Thyroid gland (tissue), 4 donors: ENCODE measurements around the gene METTL2B.

ENCODE experiments used
- POLR2A ChIP-seq, 2 donors: fragments of 450-650 bp; IDR thresholded peaks; one replicate each; pipeline ENCODE4 v1.6.1; 2017; ENCODE audit warnings: antibody characterized with exemption in 2 of 2, mild to moderate bottlenecking in 2 of 2, moderate library complexity in 1 of 2
- TF ChIP-seq, protein P1 (sequence below), 6 experiments: fragments of 200-600 bp in 3 of 6; fragments of 450-650 bp in 3 of 6; sonication (generic) in 3 of 6; IDR thresholded peaks; one replicate each; pipeline ENCODE4 v1.5.1; 2016 to 2019; ENCODE audit warnings: antibody characterized with exemption in 6 of 6, mild to moderate bottlenecking in 2 of 6, inconsistent platforms in 1 of 6, moderate library complexity in 1 of 6

DNA sequence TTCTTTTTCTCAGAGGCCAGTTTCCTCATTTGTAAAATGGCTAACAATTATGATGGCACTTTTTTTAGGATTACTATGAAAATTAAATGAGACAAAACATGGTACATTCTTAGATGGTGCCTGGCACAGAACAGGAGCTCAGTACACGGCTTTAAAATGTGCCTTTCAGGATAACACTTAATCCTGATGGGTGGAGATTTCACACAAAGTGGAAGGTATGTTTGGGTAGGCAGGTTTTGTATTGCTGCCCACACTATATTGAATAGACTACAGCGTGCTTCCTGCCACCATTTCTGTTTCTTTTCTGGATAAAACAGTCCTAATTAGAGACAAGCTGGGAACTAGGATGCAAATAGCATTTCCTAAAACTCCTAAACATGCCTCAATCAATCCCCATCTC lies 44.8 kb upstream of the METTL2B start:
- TF ChIP-seq, protein P1, sequence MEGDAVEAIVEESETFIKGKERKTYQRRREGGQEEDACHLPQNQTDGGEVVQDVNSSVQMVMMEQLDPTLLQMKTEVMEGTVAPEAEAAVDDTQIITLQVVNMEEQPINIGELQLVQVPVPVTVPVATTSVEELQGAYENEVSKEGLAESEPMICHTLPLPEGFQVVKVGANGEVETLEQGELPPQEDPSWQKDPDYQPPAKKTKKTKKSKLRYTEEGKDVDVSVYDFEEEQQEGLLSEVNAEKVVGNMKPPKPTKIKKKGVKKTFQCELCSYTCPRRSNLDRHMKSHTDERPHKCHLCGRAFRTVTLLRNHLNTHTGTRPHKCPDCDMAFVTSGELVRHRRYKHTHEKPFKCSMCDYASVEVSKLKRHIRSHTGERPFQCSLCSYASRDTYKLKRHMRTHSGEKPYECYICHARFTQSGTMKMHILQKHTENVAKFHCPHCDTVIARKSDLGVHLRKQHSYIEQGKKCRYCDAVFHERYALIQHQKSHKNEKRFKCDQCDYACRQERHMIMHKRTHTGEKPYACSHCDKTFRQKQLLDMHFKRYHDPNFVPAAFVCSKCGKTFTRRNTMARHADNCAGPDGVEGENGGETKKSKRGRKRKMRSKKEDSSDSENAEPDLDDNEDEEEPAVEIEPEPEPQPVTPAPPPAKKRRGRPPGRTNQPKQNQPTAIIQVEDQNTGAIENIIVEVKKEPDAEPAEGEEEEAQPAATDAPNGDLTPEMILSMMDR (IDR thresholded peaks at IDR 0.05), result no peak
- TF ChIP-seq POLR2A (IDR thresholded peaks at IDR 0.05), result no peak
